HEK293 (cell line): ENCODE results near the gene AZGP1.
"Not testable (repeated sequence)": the region's sequence is repeated elsewhere in the genome, so short reads cannot be mapped to it uniquely, and the experiment has no call there.

Experiments
- IKZF3 ChIP-seq: fragments of 450-650 bp; IDR thresholded peaks from 2 replicates; pipeline ENCODE4 v1.5.0; 2018; ENCODE audit warnings: missing biosample characterization, mild to moderate bottlenecking, missing genetic modification characterization, moderate library complexity
- TSHZ1 ChIP-seq: fragments of 450-650 bp; formaldehyde crosslinking; IDR thresholded peaks from 2 replicates; pipeline ENCODE4 v1.5.1; 2016; ENCODE audit warnings: missing biosample characterization, missing genetic modification characterization, borderline replicate concordance
- YY1 ChIP-seq: fragments of 450-650 bp; formaldehyde crosslinking; IDR thresholded peaks from 2 replicates; pipeline ENCODE4 v1.5.1; 2018; ENCODE audit warnings: missing biosample characterization, missing genetic modification characterization
- ZNF157 ChIP-seq: fragments of 450-650 bp; formaldehyde crosslinking; IDR thresholded peaks from 2 replicates; pipeline ENCODE4 v1.5.1; 2016; ENCODE audit warnings: missing biosample characterization, missing genetic modification characterization
- ZNF280D ChIP-seq: fragments of 450-650 bp; formaldehyde crosslinking; IDR thresholded peaks from 2 replicates; pipeline ENCODE4 v1.5.1; 2016; ENCODE audit warnings: missing biosample characterization, missing genetic modification characterization
- ZNF335 ChIP-seq: fragments of 450-650 bp; formaldehyde crosslinking; conservative IDR thresholded peaks from 2 replicates; pipeline ENCODE4 v1.5.1; 2016; ENCODE audit warnings: missing biosample characterization, missing genetic modification characterization
- ZSCAN5A ChIP-seq: fragments of 450-650 bp; formaldehyde crosslinking; IDR thresholded peaks from 2 replicates; pipeline ENCODE4 v1.5.1; 2016; ENCODE audit warnings: missing biosample characterization, missing genetic modification characterization
- TF ChIP-seq, protein P1 (sequence below): fragments of 450-650 bp; formaldehyde crosslinking; IDR thresholded peaks from 2 replicates; pipeline ENCODE4 v1.5.1; 2016; ENCODE audit warnings: missing biosample characterization, missing genetic modification characterization

DNA sequence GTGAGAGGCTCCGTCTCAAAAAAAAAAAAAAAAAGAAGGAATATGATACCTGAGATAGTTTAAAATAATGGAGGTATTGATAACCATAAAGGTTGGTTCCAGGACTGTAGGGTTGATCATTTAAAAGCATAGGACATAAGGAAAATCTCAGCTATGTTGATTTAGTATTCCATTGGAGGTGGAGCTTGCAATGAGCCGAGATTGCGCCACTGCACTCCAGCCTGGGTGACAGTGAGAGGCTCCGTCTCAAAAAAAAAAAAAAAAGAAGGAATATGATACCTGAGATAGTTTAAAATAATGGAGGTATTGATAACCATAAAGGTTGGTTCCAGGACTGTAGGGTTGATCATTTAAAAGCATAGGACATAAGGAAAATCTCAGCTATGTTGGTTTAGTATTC is 23.2 kb downstream of the AZGP1 start:
- not testable (repeated sequence) for TF ChIP-seq TSHZ1; ZNF280D; ZNF157 (tag by site-specific recombination); YY1; ZNF335 (tag by site-specific recombination); ZSCAN5A (tag by site-specific recombination); IKZF3 (tag by site-specific recombination)
- TF ChIP-seq, protein P1, sequence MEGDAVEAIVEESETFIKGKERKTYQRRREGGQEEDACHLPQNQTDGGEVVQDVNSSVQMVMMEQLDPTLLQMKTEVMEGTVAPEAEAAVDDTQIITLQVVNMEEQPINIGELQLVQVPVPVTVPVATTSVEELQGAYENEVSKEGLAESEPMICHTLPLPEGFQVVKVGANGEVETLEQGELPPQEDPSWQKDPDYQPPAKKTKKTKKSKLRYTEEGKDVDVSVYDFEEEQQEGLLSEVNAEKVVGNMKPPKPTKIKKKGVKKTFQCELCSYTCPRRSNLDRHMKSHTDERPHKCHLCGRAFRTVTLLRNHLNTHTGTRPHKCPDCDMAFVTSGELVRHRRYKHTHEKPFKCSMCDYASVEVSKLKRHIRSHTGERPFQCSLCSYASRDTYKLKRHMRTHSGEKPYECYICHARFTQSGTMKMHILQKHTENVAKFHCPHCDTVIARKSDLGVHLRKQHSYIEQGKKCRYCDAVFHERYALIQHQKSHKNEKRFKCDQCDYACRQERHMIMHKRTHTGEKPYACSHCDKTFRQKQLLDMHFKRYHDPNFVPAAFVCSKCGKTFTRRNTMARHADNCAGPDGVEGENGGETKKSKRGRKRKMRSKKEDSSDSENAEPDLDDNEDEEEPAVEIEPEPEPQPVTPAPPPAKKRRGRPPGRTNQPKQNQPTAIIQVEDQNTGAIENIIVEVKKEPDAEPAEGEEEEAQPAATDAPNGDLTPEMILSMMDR: not testable (repeated sequence)
